HepG2 (cell line): ENCODE measurements around the gene MYRIP. TPM values are rescaled to one million over a fixed set of nuclear protein-coding genes. Genes with fewer than 3 reads are reported as not detected.
A peak's percentile ranks its signal among the peaks of the same experiment; 100 is the strongest.

Source experiments
- ATAC-seq: fragments of 200-7000 bp; cut with Tn5 transposase; 3 replicates; pipeline ENCODE4 v1.9.1; 2020; ENCODE audit warnings: mild to moderate bottlenecking, moderate library complexity
- BruUV-seq: library from RNA; stranded (reverse); fragments of 400-500 nt; replicated peaks from 2 replicates; lab custom pipeline; 2021; lab: Mats Ljungman, UMichigan
- CTCF ChIA-PET: fragments of 300-600 bp; formaldehyde crosslinking; extraction: SDS; loops from one replicate; lab custom pipeline; 2021; ENCODE audit warnings: low total read pairs, inconsistent platforms, low intra/inter-chr PET ratio; lab: Yijun Ruan, JAX
- POLR2A ChIA-PET: fragments of 350-600 bp; sonication (Branson Sonifier 250); formaldehyde crosslinking; loops from one replicate; lab custom pipeline; 2020; ENCODE audit warnings: antibody characterized with exemption, inconsistent platforms; lab: Yijun Ruan, JAX
- DNase-seq: peaks from one replicate; pipeline ENCODE4 v3.0.0-alpha.2; 2015; ENCODE audit warnings: low spot score
- FAIRE-seq: peaks from 3 replicates; lab custom pipeline; 2011; peaks lifted over from hg19 to GRCh38; lab: Jason Lieb, UNC
- H2AFZ ChIP-seq: one replicate; pipeline ENCODE4 v1.6.1; 2011; ENCODE audit warnings: low read length, inconsistent platforms
- H3K27ac ChIP-seq: fragments of 300-600 bp; 3 replicates; pipeline ENCODE4 v1.8.0; 2011; ENCODE audit warnings: mixed run types, mild to moderate bottlenecking, mixed read lengths, low read length, inconsistent platforms; ENCODE audit not compliant: insufficient read depth; ENCODE audit errors: extremely low read length
- H3K27me3 ChIP-seq, 2 experiments: fragments of 200-600 bp in 1 of 2; 2 replicates in 1 of 2; 3 replicates in 1 of 2; pipeline versions ENCODE4 v1.6.0 to v1.8.0; 2011; ENCODE audit warnings: low read length in 2 of 2, mild to moderate bottlenecking in 2 of 2, moderate library complexity in 2 of 2, inconsistent platforms in 1 of 2; ENCODE audit not compliant: insufficient read depth in 2 of 2, control insufficient read depth in 1 of 2
- H3K36me3 ChIP-seq, 2 experiments: fragments of 200-600 bp in 1 of 2; replicated peaks in 1 of 2; 2 replicates in 1 of 2; 3 replicates in 1 of 2; pipeline versions ENCODE4 v1.5.1 to v1.8.0; 2011; ENCODE audit warnings: low read length in 2 of 2, inconsistent platforms in 1 of 2; ENCODE audit not compliant: insufficient read depth in 2 of 2, control insufficient read depth in 1 of 2
- H3K4me1 ChIP-seq: 2 replicates; pipeline ENCODE4 v1.5.1; 2012; ENCODE audit warnings: low read length, inconsistent platforms; ENCODE audit not compliant: insufficient read depth
- H3K4me2 ChIP-seq: 2 replicates; pipeline ENCODE4 v1.6.0; 2011; ENCODE audit warnings: low read depth, low read length, inconsistent platforms
- H3K4me3 ChIP-seq, 3 experiments: fragments of 200-600 bp in 1 of 3; sonication (generic), shearing (Covaris generic) in 1 of 3; replicated peaks in 1 of 3; 2 replicates each; pipeline ENCODE4 v1.5.1; 2011 to 2016; ENCODE audit warnings: low read length in 3 of 3, inconsistent platforms in 2 of 3, low read depth in 2 of 3, mild to moderate bottlenecking in 2 of 3, control low read depth in 1 of 3, mixed read lengths in 1 of 3; ENCODE audit not compliant: insufficient read depth in 1 of 3
- H3K79me2 ChIP-seq: one replicate; pipeline ENCODE4 v1.6.1; 2011; ENCODE audit warnings: low read length, inconsistent platforms; ENCODE audit not compliant: insufficient read depth
- H3K9ac ChIP-seq: 2 replicates; pipeline ENCODE4 v1.6.0; 2011; ENCODE audit warnings: mild to moderate bottlenecking, low read depth, low read length, inconsistent platforms; ENCODE audit not compliant: insufficient read depth
- H3K9me3 ChIP-seq: 2 replicates; pipeline ENCODE4 v1.5.1; 2012; ENCODE audit warnings: mild to moderate bottlenecking, low read length
- H4K20me1 ChIP-seq: 2 replicates; pipeline ENCODE4 v1.6.0; 2011; ENCODE audit warnings: inconsistent platforms, mild to moderate bottlenecking, low read length, moderate library complexity; ENCODE audit not compliant: insufficient read depth
- ARNT2 ChIP-seq: sonication (generic); formaldehyde crosslinking; IDR thresholded peaks from 2 replicates; pipeline ENCODE4 v1.8.0; 2022; ENCODE audit warnings: mild to moderate bottlenecking, low read depth, missing genetic modification reagents, moderate library complexity
- CREB1 ChIP-seq, 2 experiments: fragments of 450-650 bp in 1 of 2; IDR thresholded peaks; 2 replicates each; pipeline ENCODE4 v1.6.1; 2016 to 2017; ENCODE audit warnings: control low read depth in 1 of 2, mild to moderate bottlenecking in 1 of 2, missing compliant biosample characterization in 1 of 2, missing genetic modification characterization in 1 of 2
- FLYWCH1 ChIP-seq: sonication (generic); formaldehyde crosslinking; IDR thresholded peaks from 2 replicates; pipeline ENCODE4 v1.8.1; 2023; ENCODE audit warnings: mild to moderate bottlenecking, missing genetic modification reagents
- HNRNPK ChIP-seq: fragments of 200-400 bp; formaldehyde crosslinking; IDR thresholded peaks from 2 replicates; pipeline ENCODE4 v1.6.1; 2018; ENCODE audit warnings: low read length, low read depth, moderate library complexity, mild to moderate bottlenecking; ENCODE audit not compliant: poor library complexity, severe bottlenecking
- YEATS2 ChIP-seq: sonication (generic); formaldehyde crosslinking; IDR thresholded peaks from 2 replicates; pipeline ENCODE4 v1.4.0; 2020; ENCODE audit warnings: missing genetic modification reagents, borderline replicate concordance
- ZNF687 ChIP-seq: sonication (generic); formaldehyde crosslinking; IDR thresholded peaks from 2 replicates; pipeline ENCODE4 v1.5.1; 2020; ENCODE audit warnings: mild to moderate bottlenecking, missing genetic modification reagents, moderate library complexity
- ZNF782 ChIP-seq: sonication (generic); formaldehyde crosslinking; IDR thresholded peaks from 2 replicates; pipeline ENCODE4 v1.4.0; 2020; ENCODE audit warnings: missing genetic modification reagents, mild to moderate bottlenecking, borderline replicate concordance
- WGBS: methylation state at CpG from one replicate; pipeline ENCODE4 v1.1.6; 2017; ENCODE audit warnings: low lambda C conversion rate; 5-methylcytosine and 5-hydroxymethylcytosine counted together
- in situ Hi-C: cut with HindIII; loops from 2 replicates; pipeline ENCODE4 v1.10.0; 2017; ENCODE audit warnings: low pct_unique_long_range_greater_than_20kb; ENCODE audit not compliant: extremely low pct_ligation_motif_present
- intact Hi-C: fragments of 100-400 bp; cut with micrococcal nuclease; formaldehyde crosslinking; loops from one replicate; pipeline ENCODE4 v1.10.0; 2022; ENCODE audit not compliant: unreplicated experiment
- polyA plus RNA-seq, 8 experiments: library from polyadenylated mRNA; depleted of rRNA in 3 of 8; stranded (reverse) in 7 of 8; unstranded in 1 of 8; fragments of >200 nt; fragmentation: Illumina TruSeq in 4 of 8; extraction: Trizol in 4 of 8; gene quantifications; 2 replicates each; pipeline versions ENCODE4 v1.2.1 to v1.2.3, GENCODE V29; 2011 to 2016; ENCODE audit warnings: low read depth in 4 of 8, missing spikeins in 1 of 8, mixed read lengths in 1 of 8; ENCODE audit not compliant: insufficient read depth in 1 of 8
- total RNA-seq, 5 experiments: library from RNA; depleted of rRNA; stranded (reverse); fragments of >200 nt; fragmentation: Illumina TruSeq; extraction: Trizol; gene quantifications; 2 replicates each; pipeline ENCODE4 v1.2.3, GENCODE V29; 2016; ENCODE audit warnings: low read depth in 1 of 5

MYRIP gene
- total and polyA plus RNA-seq, 2 of the 13 experiments (the other 11 are each of a cell fraction or from before 2014, with no cell fraction given): 0.64 to 0.84 TPM

DNA sequence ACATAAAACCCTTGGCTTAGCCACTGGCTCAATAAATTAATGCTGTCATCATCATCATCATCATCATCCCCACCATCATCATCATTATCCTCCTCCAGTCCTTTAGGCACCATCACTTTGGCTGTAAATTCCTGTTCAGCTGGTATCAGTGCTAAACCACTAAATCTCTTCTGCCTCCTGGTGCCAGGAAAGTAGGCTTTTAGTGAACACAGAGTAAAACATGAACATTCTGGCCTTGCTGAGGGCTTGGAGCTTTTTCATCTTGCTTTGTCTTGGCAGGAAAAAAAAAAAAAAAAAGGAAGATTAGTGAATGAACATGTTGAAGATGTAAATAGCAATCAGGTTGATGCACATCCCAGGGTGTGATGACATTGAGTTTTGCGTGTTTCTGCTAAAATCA is 432.8 kb downstream of the MYRIP start:
- no peaks in the 10 kb centered on the region for H3K79me2 ChIP-seq
- H2AFZ ChIP-seq: no peak overlapping the region
- TF ChIP-seq ARNT2: no peak
- TF ChIP-seq CREB1 (IDR thresholded peaks at IDR 0.05): peak; percentile 59; the same call in 1 of the 2 replicates
- TF ChIP-seq CREB1 (CRISPR knock-in tag; IDR thresholded peaks at IDR 0.05): no peak
- no peak for TF ChIP-seq ZNF782 (CRISPR knock-in tag)
- H3K4me2 ChIP-seq: no peak overlapping the region
- ATAC-seq (no peak), DNase-seq (no peak), FAIRE-seq (no peak)
- in situ Hi-C loops: no loop called here
- no peaks in the 10 kb centered on the region for H3K27me3 ChIP-seq
- WGBS: 93% methylated on average over 1 of the region's 1 CpG
- BruUV-seq: no TSS peak
- ChIA-PET CTCF (no interaction called here), POLR2A (no interaction called here)
- no peak overlapping the region for H3K9ac ChIP-seq
- H3K4me1 ChIP-seq: no peaks in the 10 kb centered on the region
- H3K4me3 ChIP-seq: no peak overlapping the region
- no peaks in the 10 kb centered on the region for H3K36me3 ChIP-seq
- no peak overlapping the region for H3K27ac ChIP-seq
- intact Hi-C loops: no loop called here
- no peaks in the 10 kb centered on the region for H3K9me3 ChIP-seq
- no peaks in the 10 kb centered on the region for H4K20me1 ChIP-seq

DNA sequence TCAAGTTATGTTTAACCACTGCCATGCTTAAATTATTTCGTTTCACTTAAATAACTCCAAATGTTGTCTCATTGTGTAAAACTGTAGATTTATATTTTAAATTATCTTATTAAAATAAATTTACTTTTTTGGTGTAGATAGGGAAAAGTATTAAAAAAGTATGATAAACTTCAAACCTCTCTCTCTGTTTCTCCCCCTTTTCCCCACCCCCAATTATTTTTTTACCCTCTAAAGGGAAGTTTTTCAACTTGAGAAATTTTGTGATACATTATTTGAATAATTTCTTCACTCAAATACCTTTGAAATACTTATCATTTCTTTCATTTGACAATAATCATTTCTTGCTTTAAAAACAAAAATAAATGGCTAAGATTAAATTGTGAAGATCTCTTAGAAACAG is 433.2 kb downstream of the MYRIP start:
- no peak for ATAC-seq
- TF ChIP-seq ZNF687 (CRISPR knock-in tag) (no peak), FLYWCH1 (CRISPR knock-in tag) (no peak), HNRNPK (peak; percentile 77), YEATS2 (CRISPR knock-in tag) (no peak)

More for the DNA sequence above, 433.2 kb downstream of the MYRIP start:
- Histone ChIP-seq H3K9ac (no peak overlapping the region), H3K27me3 (no peaks in the 10 kb centered on the region), H3K9me3 (no peaks in the 10 kb centered on the region), H3K27ac (no peak overlapping the region), H3K4me3 (no peak overlapping the region), H3K79me2 (no peaks in the 10 kb centered on the region), H2AFZ (no peak overlapping the region), H3K4me1 (no peaks in the 10 kb centered on the region), H4K20me1 (no peaks in the 10 kb centered on the region), H3K4me2 (no peak overlapping the region), H3K36me3 (no peaks in the 10 kb centered on the region)
- POLR2A ChIA-PET: no interaction called here
- no peak for DNase-seq
- intact Hi-C loops: no loop called here
- no peak for FAIRE-seq
- BruUV-seq: no TSS peak
- in situ Hi-C loops: no loop called here
- CTCF ChIA-PET: no interaction called here
- 21% methylated on average over 1 of the region's 1 CpG for WGBS
